Vagina (tissue), 2 donors: ENCODE results near the gene MGAT3.

Experiments
- POLR2AphosphoS5 ChIP-seq, 2 donors: sonication (generic); formaldehyde crosslinking; IDR thresholded peaks; one replicate each; pipeline ENCODE4 v1.9.0; 2017; ENCODE audit warnings: antibody characterized with exemption in 2 of 2, mild to moderate bottlenecking in 2 of 2, low read depth in 1 of 2; ENCODE audit not compliant: insufficient read depth in 1 of 2
- TF ChIP-seq, protein P1 (sequence below), 3 experiments: fragments of 450-650 bp in 2 of 3; fragments of 200-600 bp in 1 of 3; sonication (generic) in 1 of 3; IDR thresholded peaks; one replicate each; pipeline ENCODE4 v1.5.1; 2017 to 2019; ENCODE audit warnings: antibody characterized with exemption in 3 of 3, mild to moderate bottlenecking in 2 of 3, moderate library complexity in 2 of 3

DNA sequence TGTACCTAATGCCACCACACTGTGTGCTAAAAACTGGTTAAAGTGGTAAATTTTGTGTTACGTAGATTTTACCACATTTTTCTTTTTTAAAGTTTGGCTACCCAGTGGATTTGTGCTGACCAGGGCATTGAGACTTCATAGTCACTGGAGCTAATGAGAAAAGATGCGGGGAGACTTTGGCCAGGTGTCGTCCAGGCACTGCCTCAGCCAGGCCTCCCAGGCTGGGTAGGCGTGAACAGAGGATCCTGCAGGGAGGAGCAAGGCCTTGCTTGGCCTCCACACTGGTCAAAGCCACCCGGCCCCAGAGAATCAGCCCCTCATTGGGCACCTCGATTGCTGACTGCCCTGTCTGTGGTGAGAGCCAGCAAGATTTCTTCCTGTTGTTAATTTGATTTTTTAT, 13.4 kb upstream of the MGAT3 start:
- TF ChIP-seq POLR2AphosphoS5 (IDR thresholded peaks at IDR 0.05; ENCODE audit: insufficient read depth in 1 of 2, low read depth in 1 of 2) = no peak
- TF ChIP-seq, protein P1, sequence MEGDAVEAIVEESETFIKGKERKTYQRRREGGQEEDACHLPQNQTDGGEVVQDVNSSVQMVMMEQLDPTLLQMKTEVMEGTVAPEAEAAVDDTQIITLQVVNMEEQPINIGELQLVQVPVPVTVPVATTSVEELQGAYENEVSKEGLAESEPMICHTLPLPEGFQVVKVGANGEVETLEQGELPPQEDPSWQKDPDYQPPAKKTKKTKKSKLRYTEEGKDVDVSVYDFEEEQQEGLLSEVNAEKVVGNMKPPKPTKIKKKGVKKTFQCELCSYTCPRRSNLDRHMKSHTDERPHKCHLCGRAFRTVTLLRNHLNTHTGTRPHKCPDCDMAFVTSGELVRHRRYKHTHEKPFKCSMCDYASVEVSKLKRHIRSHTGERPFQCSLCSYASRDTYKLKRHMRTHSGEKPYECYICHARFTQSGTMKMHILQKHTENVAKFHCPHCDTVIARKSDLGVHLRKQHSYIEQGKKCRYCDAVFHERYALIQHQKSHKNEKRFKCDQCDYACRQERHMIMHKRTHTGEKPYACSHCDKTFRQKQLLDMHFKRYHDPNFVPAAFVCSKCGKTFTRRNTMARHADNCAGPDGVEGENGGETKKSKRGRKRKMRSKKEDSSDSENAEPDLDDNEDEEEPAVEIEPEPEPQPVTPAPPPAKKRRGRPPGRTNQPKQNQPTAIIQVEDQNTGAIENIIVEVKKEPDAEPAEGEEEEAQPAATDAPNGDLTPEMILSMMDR (IDR thresholded peaks at IDR 0.05) = no peak
